SK-N-SH (cell line): ENCODE measurements around the gene MYMX.

Experiments used
- CHD2 ChIP-seq: fragments of 150-350 bp; IDR thresholded peaks from 2 replicates; pipeline ENCODE4 v1.6.1; 2018; ENCODE audit warnings: low read length; ENCODE audit not compliant: partially characterized antibody
- EP300 ChIP-seq, 2 experiments: IDR thresholded peaks; 2 replicates each; pipeline versions ENCODE4 v1.4.0 to v1.6.1; 2012; ENCODE audit warnings: borderline replicate concordance in 1 of 2, low read depth in 1 of 2, low read length in 1 of 2
- GATA2 ChIP-seq: sonication (generic); formaldehyde crosslinking; IDR thresholded peaks from 2 replicates; pipeline ENCODE4 v1.5.0; 2020; ENCODE audit warnings: mild to moderate bottlenecking, missing genetic modification reagents
- JUND ChIP-seq: IDR thresholded peaks from 2 replicates; pipeline ENCODE4 v1.4.0; 2012
- NFIC ChIP-seq: IDR thresholded peaks from 2 replicates; pipeline ENCODE4 v1.4.0; 2012; ENCODE audit warnings: borderline replicate concordance
- POLR2AphosphoS5 ChIP-seq: IDR thresholded peaks from 2 replicates; pipeline ENCODE4 v1.6.1; 2012; ENCODE audit warnings: low read depth, low read length
- RAD21 ChIP-seq: IDR thresholded peaks from 2 replicates; pipeline ENCODE4 v1.6.1; 2012; ENCODE audit warnings: mild to moderate bottlenecking, low read length
- RFX5 ChIP-seq: IDR thresholded peaks from 2 replicates; pipeline ENCODE4 v1.6.1; 2012; ENCODE audit warnings: mild to moderate bottlenecking, improper control_type of control experiment, low read length
- SIN3A ChIP-seq: IDR thresholded peaks from 2 replicates; pipeline ENCODE4 v1.6.1; 2012; ENCODE audit warnings: low read depth, mild to moderate bottlenecking, low read length, moderate library complexity, borderline replicate concordance
- TF ChIP-seq, protein P1 (sequence below): fragments of 200-600 bp; sonication (generic); IDR thresholded peaks from 2 replicates; pipeline ENCODE4 v1.6.1; 2017; ENCODE audit warnings: antibody characterized with exemption, mild to moderate bottlenecking, moderate library complexity
- TF ChIP-seq, protein P2 (sequence below): fragments of 150-350 bp; IDR thresholded peaks from 2 replicates; pipeline ENCODE4 v1.6.1; 2017; ENCODE audit warnings: antibody characterized with exemption, low read length, low read depth, borderline replicate concordance

DNA sequence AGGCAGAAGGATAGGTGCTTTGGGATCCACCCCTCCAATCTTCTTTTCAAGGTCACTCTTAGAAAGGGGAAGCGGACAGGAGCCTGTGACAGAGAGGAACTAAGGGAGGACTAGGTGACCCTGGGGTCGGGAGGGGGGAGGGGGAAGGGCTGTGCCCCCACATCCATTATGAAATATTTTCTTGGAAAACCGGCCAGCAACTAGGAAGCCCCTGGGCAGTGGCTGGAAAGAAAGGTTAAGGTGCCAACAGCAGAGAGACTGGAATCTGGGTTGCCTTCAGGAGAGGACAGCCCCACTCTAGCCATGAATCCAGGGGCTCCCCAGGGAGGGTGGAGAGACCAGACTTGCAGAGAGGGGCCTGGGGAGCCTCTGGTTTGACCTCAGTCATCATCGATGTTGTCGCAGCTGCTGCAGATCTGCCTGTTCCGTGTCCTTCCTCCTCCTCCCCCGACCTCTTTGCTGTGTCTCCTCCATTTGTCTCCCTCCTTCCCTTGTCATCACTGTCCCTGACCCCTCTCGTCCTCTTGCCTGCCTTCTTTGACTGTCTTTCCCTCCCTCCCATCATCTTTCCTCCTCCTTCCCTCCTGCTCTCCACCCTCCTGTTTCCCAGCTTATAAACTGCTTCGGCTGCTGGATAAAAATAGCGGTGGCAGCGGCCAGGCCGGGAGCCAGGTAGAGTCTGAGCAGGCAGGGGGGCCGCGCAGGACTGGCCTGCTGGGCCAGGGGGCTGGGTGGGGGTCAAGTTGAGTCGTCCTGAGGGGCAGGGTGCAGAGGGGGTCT lies 9.8 kb downstream of the MYMX start:
- TF ChIP-seq, protein P1, sequence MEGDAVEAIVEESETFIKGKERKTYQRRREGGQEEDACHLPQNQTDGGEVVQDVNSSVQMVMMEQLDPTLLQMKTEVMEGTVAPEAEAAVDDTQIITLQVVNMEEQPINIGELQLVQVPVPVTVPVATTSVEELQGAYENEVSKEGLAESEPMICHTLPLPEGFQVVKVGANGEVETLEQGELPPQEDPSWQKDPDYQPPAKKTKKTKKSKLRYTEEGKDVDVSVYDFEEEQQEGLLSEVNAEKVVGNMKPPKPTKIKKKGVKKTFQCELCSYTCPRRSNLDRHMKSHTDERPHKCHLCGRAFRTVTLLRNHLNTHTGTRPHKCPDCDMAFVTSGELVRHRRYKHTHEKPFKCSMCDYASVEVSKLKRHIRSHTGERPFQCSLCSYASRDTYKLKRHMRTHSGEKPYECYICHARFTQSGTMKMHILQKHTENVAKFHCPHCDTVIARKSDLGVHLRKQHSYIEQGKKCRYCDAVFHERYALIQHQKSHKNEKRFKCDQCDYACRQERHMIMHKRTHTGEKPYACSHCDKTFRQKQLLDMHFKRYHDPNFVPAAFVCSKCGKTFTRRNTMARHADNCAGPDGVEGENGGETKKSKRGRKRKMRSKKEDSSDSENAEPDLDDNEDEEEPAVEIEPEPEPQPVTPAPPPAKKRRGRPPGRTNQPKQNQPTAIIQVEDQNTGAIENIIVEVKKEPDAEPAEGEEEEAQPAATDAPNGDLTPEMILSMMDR: no peak
- TF ChIP-seq NFIC: no peak
- no peak for TF ChIP-seq POLR2AphosphoS5
- TF ChIP-seq EP300 (IDR thresholded peaks at IDR 0.05; ENCODE audit: borderline replicate concordance in 1 of 2, low read depth in 1 of 2, low read length in 1 of 2): no peak
- TF ChIP-seq RAD21: no peak
- TF ChIP-seq CHD2: no peak
- no peak for TF ChIP-seq GATA2 (CRISPR knock-in tag)
- no peak for TF ChIP-seq JUND
- no peak for TF ChIP-seq RFX5
- no peak for TF ChIP-seq SIN3A
- TF ChIP-seq, protein P2, sequence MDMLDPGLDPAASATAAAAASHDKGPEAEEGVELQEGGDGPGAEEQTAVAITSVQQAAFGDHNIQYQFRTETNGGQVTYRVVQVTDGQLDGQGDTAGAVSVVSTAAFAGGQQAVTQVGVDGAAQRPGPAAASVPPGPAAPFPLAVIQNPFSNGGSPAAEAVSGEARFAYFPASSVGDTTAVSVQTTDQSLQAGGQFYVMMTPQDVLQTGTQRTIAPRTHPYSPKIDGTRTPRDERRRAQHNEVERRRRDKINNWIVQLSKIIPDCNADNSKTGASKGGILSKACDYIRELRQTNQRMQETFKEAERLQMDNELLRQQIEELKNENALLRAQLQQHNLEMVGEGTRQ: no peak
